SK-N-MC (cell line): ENCODE results near the gene FSTL4.

Source experiments
- EZH2 ChIP-seq: fragments of 200-600 bp; sonication (generic); IDR thresholded peaks from one replicate; pipeline ENCODE4 v1.6.1; 2017; ENCODE audit warnings: antibody characterized with exemption
- FOXP2 ChIP-seq: optimal IDR thresholded peaks from 2 replicates; pipeline ENCODE3; 2011; ENCODE audit warnings: mild to moderate bottlenecking, moderate library complexity; ENCODE audit not compliant: insufficient read depth; ENCODE audit errors: extremely low read length, control extremely low read depth
- POLR2AphosphoS5 ChIP-seq: IDR thresholded peaks from 2 replicates; pipeline ENCODE4 v1.6.1; 2012; ENCODE audit warnings: mild to moderate bottlenecking, low read depth, low read length, borderline replicate concordance

DNA sequence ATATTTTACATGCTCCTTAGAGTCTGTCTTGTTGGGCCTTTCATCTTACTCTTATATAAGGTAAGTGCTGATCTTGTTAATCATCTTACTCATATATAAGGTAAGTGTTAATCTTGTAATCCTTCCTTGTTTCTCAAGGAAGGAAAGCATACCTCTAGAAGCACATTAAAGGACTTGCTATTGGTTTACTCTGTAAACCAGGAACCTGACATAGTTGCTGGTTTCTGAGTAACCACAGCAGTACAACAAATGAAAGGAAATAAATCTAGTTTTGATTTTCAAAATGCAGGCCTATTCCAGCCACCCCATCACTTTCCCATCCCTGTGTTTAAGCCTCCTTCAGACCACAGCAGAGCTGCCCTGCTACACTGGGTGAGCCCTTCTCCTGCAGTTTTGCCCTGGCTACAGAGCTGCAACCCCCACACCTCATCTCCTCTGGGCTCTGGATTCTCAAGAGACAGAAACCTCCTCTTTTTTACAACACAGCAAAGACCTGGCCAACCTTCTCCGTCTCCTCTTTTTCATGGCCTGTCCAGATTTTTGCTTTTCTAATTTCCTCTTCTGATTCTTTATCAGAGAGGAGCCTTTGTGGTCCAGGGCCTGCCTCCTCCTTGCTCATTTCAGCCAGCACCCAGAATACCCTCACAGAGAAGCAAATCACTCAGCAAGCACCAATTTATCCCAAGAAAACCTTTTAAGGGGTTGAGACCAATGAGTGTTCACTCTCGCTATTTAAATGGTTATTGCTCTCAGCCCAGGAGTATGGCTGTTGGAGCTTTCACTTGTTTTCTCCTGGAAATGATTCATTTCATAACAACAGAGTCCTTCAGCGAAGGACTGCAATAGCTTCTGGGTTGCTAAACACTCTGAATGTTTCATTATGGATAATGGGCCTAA lies 103.2 kb downstream of the FSTL4 start:
- TF ChIP-seq POLR2AphosphoS5 (no peak), EZH2 (no peak), FOXP2 (no peak)
